SK-N-SH (cell line): ENCODE measurements around the gene AWAT2.

Experiments used
- CTCF ChIP-seq: fragments of 200-600 bp; sonication (generic); IDR thresholded peaks from 2 replicates; pipeline ENCODE4 v1.6.1; 2017; ENCODE audit warnings: antibody characterized with exemption, mild to moderate bottlenecking, moderate library complexity
- EP300 ChIP-seq, 2 experiments: IDR thresholded peaks; 2 replicates each; pipeline versions ENCODE4 v1.4.0 to v1.6.1; 2012; ENCODE audit warnings: borderline replicate concordance in 1 of 2, low read depth in 1 of 2, low read length in 1 of 2
- NRF1 ChIP-seq: IDR thresholded peaks from 2 replicates; pipeline ENCODE4 v1.6.1; 2012; ENCODE audit warnings: low read depth, mild to moderate bottlenecking, low read length
- RAD21 ChIP-seq: IDR thresholded peaks from 2 replicates; pipeline ENCODE4 v1.6.1; 2012; ENCODE audit warnings: mild to moderate bottlenecking, low read length
- RCOR1 ChIP-seq: fragments of 150-350 bp; IDR thresholded peaks from 2 replicates; pipeline ENCODE4 v1.6.1; 2017; ENCODE audit warnings: antibody characterized with exemption, low read length
- RFX5 ChIP-seq: IDR thresholded peaks from 2 replicates; pipeline ENCODE4 v1.6.1; 2012; ENCODE audit warnings: mild to moderate bottlenecking, improper control_type of control experiment, low read length

- TF ChIP-seq RFX5, result no peak
- no peak for TF ChIP-seq EP300 (IDR thresholded peaks at IDR 0.05; ENCODE audit: borderline replicate concordance in 1 of 2, low read depth in 1 of 2, low read length in 1 of 2)
- TF ChIP-seq CTCF, result no peak
- TF ChIP-seq RCOR1, result no peak
- no peak for TF ChIP-seq RAD21
- TF ChIP-seq NRF1, result no peak
These were observed 30.1 kb upstream of the AWAT2 start for GRCh38 chrX:70079870-70080269.
